T47D (cell line): Measurements from ENCODE around the gene ADCY2.

ENCODE experiments used
- DNase-seq, 2 experiments: peaks; one replicate each; pipeline versions ENCODE4 v3.0.0 to v3.0.0-alpha.2; 2011 to 2012; ENCODE audit warnings: low read depth in 1 of 2, low spot score in 1 of 2
- JUND ChIP-seq: IDR thresholded peaks from 2 replicates; pipeline ENCODE4 v1.6.1; 2012; ENCODE audit warnings: low read depth
- in situ Hi-C: cut with HindIII; loops from 2 replicates; pipeline ENCODE4 v1.10.0; 2016; ENCODE audit warnings: low sequenced_read_pairs, low pct_unique_long_range_greater_than_20kb

ADCY2 gene

DNA sequence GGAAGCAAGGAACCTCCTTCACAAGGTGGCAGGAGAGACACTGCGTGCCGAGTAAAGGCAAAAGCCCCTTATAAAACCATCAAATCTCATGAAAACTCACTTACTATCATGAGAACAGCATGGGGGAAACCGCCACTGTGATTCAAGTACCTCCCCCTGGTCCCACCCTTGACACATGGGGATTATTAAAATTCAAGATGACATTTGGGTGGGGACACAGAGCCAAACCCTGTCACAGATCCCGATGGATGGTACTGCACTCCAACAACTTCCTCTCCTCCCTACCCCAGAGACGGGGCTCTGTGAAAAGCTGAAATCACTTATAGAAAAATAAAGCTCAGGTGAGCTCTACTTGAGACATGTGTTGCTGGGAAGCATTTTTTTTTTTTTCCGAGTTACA is 10.3 kb upstream of the ADCY2 start:
- in situ Hi-C loops, result no loop called here
- no peak for TF ChIP-seq JUND
- no peak for DNase-seq

GRCh38 chr5:7388553-7388952 is 7.4 kb upstream of the ADCY2 start:
- TF ChIP-seq JUND, result no peak
- in situ Hi-C loops, result no loop called here
- no peak for DNase-seq

DNA sequence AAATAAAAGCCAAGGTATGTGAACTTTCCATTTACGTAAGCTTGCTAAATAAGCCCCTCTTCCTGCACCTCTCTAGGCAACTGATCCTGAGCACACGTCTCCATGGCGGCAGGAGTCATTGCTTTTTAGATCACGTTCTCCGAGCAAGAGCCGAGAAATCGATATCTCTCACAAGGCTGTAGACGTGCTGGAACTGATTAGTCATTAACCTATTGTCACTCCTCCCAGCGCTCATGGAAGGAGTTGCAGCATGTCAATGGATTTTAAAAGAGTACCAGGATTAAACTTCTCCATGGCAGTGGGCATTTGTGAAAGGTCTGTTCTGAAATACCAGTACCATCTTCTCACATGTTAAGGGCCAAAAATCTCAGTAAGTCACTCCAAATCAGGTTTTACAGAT is 4.7 kb upstream of the ADCY2 start:
- in situ Hi-C loops, result no loop called here
- peak in 1 of 2 experiments; percentile 28 for DNase-seq
- no peak for TF ChIP-seq JUND

- in situ Hi-C loops, result no loop called here
- no peak for TF ChIP-seq JUND
- peak; percentile 72 to 77 for DNase-seq
Measured at GRCh38 chr5:7391814-7392692, 3.9 kb upstream of the ADCY2 start.

- no peak for DNase-seq
- no peak for TF ChIP-seq JUND
- in situ Hi-C loops, result no loop called here
Measured at GRCh38 chr5:7392693-7393024, 3.3 kb upstream of the ADCY2 start.

DNA sequence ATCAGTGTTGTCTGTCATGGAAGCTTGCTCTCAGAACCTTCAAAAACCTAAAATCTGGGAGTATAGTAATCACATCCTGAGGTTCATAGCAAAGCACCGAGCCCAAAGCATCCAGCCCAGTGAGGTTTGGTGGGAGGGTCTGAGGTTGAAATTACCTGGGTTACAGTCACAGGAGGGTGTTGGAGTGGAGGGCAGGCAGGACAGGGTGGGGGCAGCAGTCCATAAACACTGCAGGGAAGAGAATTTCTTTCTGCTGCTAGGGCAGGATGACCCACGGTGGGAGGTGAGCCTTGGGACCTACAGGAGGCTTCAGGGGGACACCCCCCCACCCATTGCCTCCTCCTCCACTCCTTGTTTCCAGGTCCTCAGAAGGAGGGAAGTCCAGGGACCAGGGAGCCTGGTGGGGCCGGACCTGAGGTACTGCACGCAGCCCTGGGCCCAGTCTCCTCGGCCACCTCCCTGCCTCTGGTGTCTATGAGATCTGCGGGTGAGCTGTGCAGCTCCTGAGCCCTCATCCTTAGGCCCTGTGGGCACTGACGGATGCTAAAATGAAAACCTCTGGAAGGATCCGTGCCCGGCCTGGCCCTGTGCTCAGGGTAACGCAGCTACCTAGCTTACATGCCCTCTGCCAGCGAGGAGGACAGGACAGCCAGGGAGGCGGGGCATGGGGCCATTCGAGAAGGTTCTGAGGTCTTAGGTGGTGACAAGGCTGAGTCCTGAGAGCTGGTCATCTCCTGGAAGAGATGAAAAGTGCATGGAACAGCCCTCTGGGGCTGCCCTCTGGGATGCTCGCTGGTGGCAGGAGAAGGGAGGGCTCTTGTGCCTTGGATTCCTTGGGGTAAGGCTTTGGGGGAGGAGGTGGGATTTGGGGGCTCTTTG is 1.8 kb upstream of the ADCY2 start:
- in situ Hi-C loops, result no loop called here
- no peak for TF ChIP-seq JUND
- no peak for DNase-seq

GRCh38 chr5:7394889-7395431 is 978 bp upstream of the ADCY2 start:
- DNase-seq, result no peak
- in situ Hi-C loops, result no loop called here
- no peak for TF ChIP-seq JUND

DNA sequence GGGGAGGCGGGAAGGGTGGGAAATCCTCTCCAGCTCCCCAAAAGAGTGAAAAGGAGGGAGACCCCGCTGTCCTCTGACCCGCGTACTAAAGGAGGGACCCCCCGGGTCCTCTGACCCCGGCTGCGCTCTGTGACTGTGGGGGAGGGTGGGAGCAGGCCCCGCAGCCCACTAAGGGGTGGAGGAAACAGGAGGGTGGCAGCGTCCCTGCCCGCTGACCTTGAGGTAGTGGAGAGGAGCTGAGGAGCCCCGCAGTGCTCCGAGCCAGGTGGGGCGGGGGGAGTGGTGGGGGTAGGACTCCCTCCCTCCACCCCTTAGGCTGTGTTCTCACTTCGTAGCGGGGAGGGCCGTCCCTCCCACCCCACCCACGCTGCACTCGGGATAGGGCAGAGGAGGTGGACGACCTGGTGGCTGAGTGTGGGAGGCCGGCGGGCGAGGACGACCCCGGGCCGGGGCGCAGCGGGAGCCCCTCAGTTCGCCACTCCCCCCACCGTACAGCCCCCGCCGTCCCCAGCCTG is 449 bp upstream of the ADCY2 start:
- in situ Hi-C loops, result no loop called here
- DNase-seq, result no peak
- TF ChIP-seq JUND, result no peak

DNA sequence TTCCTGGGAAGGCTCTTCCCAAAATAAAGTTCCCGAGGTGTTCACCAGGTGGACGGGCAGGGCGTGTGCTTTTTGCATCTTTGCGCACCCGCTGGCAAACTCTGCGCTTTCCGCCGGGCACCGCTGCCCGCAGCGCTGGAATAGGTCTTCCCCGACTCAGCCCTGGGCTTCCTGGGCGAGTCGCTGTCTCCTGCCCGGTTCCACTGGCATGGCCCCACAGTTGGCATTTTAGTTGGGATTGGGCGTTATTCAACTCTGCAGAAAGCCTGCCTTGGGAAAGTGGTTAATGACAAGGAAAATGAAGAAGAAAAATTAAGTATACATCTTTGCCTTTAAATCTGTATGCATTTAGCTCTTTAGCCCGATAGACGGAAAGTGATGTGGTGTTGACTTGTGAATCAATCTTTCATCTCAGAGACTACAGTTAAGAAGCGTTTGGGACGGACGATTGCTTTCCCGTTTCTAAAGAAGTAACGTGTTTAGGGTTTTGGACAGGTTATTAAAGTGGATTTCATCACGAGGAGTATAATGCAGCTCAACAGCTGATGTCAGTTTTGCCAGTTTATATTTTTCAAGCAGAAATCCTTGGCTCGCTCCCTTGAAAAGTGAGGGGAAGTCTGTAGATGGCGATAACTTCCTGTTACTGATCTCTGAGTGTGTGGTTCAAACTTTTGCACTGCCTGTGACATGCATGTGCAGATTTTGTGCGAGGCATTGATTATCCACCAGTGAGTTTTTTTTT is 946 bp downstream of the ADCY2 start:
- in situ Hi-C loops, result no loop called here
- peak in 1 of 2 experiments; percentile 30 for DNase-seq
- no peak for TF ChIP-seq JUND

DNA sequence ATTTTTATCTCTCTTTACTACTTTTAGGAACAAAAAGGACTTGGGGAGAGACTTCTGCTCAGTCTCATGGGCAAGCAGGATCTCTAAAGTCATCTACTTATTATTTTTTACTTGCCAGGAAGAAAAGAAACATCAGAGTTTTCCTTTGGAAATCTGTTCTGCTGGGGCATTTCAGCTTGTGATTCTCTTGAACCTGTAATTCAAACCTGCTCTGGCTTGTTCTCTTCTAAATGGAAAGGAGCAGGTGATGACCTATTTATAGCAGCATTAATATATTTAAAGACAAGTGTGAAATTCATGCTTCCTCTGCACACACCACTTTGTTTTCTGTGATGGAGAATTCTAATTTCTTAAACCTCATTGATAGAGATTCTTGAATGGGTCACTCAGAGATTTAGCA is 2.0 kb downstream of the ADCY2 start:
- in situ Hi-C loops, result no loop called here
- no peak for DNase-seq

DNA sequence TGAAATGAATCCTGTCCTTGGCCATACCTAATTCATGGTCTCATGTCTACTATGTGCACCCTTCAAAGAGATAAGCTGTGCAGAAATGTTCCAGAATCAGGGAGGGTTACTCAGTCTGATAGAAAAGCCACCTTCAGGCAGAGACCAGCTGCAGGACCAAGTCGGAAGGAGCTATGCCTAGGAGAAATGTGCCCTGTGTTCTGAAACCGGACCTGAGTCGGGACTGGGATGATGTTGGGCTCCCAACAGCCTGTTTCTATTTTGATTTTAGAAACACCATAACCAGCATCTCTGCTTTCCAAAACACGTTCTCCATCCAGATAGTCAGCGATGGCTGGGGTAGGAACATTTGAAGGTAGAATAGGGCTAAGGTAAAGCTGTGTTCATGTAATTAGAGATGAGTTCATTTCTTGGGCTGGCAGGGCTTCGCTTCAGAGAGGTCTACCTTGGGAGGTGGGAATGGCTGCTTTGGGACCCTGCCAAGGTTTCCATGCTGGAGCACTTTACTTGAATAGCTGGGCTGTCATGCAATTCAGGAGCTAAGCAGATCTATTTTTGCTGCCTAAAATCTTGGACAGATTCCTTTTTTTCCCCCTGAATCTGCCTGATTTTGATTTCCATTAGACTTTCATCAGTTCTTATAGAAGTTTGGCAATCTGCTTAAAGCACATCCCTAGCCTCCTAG is 2.8 kb downstream of the ADCY2 start:
- no peak for DNase-seq
- in situ Hi-C loops, result no loop called here
- no peak for TF ChIP-seq JUND

More for the DNA sequence above, 2.0 kb downstream of the ADCY2 start:
- TF ChIP-seq JUND, result no peak

DNA sequence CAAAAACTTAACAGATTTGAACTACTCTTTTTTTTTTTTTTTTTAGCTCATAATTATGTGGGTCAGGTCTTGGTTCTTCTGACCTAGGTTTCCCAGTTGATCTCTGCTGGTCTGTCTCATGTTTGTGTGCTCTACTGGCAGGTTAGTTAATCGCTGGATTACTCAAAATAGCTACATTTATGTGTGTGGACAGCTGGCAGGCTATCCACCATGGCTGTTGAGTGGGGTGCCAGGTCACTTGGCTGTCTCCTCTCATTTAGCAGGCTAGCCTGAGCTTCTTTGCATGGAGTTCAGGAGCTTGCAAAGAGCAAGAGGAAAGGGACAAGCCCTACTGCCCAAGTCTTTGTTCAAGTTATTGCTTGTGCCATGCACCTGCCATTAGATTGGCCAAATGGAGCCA is 9.3 kb downstream of the ADCY2 start:
- DNase-seq, result no peak
- in situ Hi-C loops, result no loop called here
- TF ChIP-seq JUND, result no peak
